DOHH2 (cell line): ENCODE data around the gene VTI1A.

Experiments
- H3F3A ChIP-seq: fragments of 200-600 bp; sonication (generic), shearing (Covaris generic); 2 replicates; pipeline ENCODE4 v1.6.0; 2016; ENCODE audit warnings: antibody characterized with exemption, mild to moderate bottlenecking; ENCODE audit not compliant: control insufficient read depth, insufficient read depth
- H3K27ac ChIP-seq: fragments of 200-600 bp; sonication (generic); 2 replicates; pipeline ENCODE4 v1.5.1; 2014; ENCODE audit warnings: low read depth, mild to moderate bottlenecking, low read length, moderate library complexity
- H3K27me3 ChIP-seq: fragments of 200-600 bp; sonication (generic); 2 replicates; pipeline ENCODE4 v1.6.1; 2014; ENCODE audit warnings: mild to moderate bottlenecking, low read length, mixed read lengths; ENCODE audit not compliant: control insufficient read depth
- H3K36me3 ChIP-seq: fragments of 200-600 bp; sonication (generic); 2 replicates; pipeline ENCODE4 v1.6.1; 2014; ENCODE audit warnings: mild to moderate bottlenecking, low read length, moderate library complexity, mixed read lengths; ENCODE audit not compliant: control insufficient read depth
- H3K4me1 ChIP-seq: fragments of 200-600 bp; sonication (generic); 2 replicates; pipeline ENCODE4 v1.6.1; 2014; ENCODE audit warnings: mild to moderate bottlenecking, low read length, mixed read lengths; ENCODE audit not compliant: control insufficient read depth
- H3K4me2 ChIP-seq: fragments of 200-600 bp; sonication (generic); 2 replicates; pipeline ENCODE4 v1.6.0; 2014; ENCODE audit warnings: mild to moderate bottlenecking, low read length, moderate library complexity
- H3K4me3 ChIP-seq: fragments of 200-600 bp; sonication (generic); 2 replicates; pipeline ENCODE4 v1.5.1; 2014; ENCODE audit warnings: mild to moderate bottlenecking, low read length, mixed read lengths
- H3K79me2 ChIP-seq: fragments of 200-600 bp; sonication (generic); 2 replicates; pipeline ENCODE4 v1.6.1; 2014; ENCODE audit warnings: mild to moderate bottlenecking, low read length, mixed read lengths; ENCODE audit not compliant: control insufficient read depth
- H3K9me2 ChIP-seq: fragments of 200-600 bp; sonication (generic); replicated peaks from 2 replicates; pipeline ENCODE4 v1.6.1; 2014; ENCODE audit warnings: mild to moderate bottlenecking, low read length, mixed read lengths; ENCODE audit not compliant: control insufficient read depth
- H3K9me3 ChIP-seq: fragments of 200-600 bp; sonication (generic); 2 replicates; pipeline ENCODE4 v1.6.1; 2014; ENCODE audit warnings: antibody characterized with exemption, low read length, mixed read lengths; ENCODE audit not compliant: control insufficient read depth, insufficient read depth
- H4K20me1 ChIP-seq: fragments of 200-600 bp; sonication (generic); 2 replicates; pipeline ENCODE4 v1.6.0; 2014; ENCODE audit warnings: low read depth, mild to moderate bottlenecking, antibody characterized with exemption, low read length, moderate library complexity; ENCODE audit not compliant: control insufficient read depth, insufficient read depth
- CTCF ChIP-seq: fragments of 200-600 bp; sonication (generic); IDR thresholded peaks from one replicate; pipeline ENCODE4 v1.5.1; 2014; ENCODE audit warnings: antibody characterized with exemption, mild to moderate bottlenecking, low read depth, low read length; ENCODE audit not compliant: poor library complexity, severe bottlenecking
- EZH2phosphoT487 ChIP-seq: fragments of 200-600 bp; sonication (generic); IDR thresholded peaks from 2 replicates; pipeline ENCODE4 v1.6.1; 2017; ENCODE audit warnings: borderline replicate concordance, mild to moderate bottlenecking, antibody characterized with exemption, low read length, moderate library complexity, mixed read lengths

Gene VTI1A

DNA sequence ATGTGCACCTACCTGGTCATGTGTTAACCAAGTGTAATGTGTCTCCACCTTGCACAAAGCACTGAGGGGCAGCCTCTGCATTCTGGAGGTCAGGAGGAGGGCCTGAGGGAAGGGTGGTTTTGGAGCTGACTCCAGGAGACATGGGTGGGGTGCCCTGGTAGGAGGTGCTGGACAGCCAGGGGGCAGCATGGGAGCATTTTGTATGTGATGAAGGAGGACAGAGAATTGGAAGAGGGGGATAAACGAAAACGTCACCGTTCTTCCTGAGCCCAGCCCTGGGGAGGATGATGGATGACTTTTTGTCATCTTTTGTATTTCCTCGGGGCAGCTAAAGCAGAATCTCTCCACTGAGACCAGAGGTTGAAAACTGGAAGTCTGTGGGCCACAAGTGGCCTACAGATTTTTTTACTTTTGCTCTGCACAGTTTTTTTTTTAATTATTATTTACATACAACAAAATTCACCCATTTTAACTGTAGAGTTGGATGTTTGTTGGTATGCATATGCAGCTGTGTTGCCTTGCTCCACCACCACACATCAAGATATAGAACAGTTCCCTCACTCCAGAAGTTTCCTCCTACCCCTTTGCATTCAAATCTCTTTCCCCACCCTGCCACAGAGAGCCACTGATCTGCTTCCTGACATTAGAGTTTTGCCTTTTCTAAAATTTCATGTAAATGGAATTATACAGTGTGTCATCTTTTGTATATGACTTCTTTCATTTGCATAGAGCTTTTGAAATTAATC is 242.5 kb downstream of the VTI1A start:
- H3K27ac ChIP-seq, result no peak overlapping the region
- H3K4me2 ChIP-seq, result no peak overlapping the region
- no peaks in the 10 kb centered on the region for H3K9me2 ChIP-seq
- no peak overlapping the region for H3K4me3 ChIP-seq
- H4K20me1 ChIP-seq, result no peaks in the 10 kb centered on the region
- H3F3A ChIP-seq, result no peaks in the 10 kb centered on the region
- H3K9me3 ChIP-seq, result no peaks in the 10 kb centered on the region
- TF ChIP-seq EZH2phosphoT487 (no peak), CTCF (no peak)
- H3K79me2 ChIP-seq, result no peaks in the 10 kb centered on the region
- H3K36me3 ChIP-seq, result no peaks in the 10 kb centered on the region
- H3K4me1 ChIP-seq, result no peaks in the 10 kb centered on the region
- no peaks in the 10 kb centered on the region for H3K27me3 ChIP-seq

GRCh38 chr10:112695539-112695938 is 248.5 kb downstream of the VTI1A start:
- Histone ChIP-seq H3K79me2 (no peaks in the 10 kb centered on the region), H3K27ac (no peak overlapping the region), H3K4me2 (no peak overlapping the region), H3K4me1 (no peaks in the 10 kb centered on the region), H3K9me3 (no peaks in the 10 kb centered on the region), H3K36me3 (no peaks in the 10 kb centered on the region), H4K20me1 (no peaks in the 10 kb centered on the region), H3F3A (no peaks in the 10 kb centered on the region), H3K4me3 (no peak overlapping the region), H3K9me2 (no peaks in the 10 kb centered on the region), H3K27me3 (no peaks in the 10 kb centered on the region)
- TF ChIP-seq EZH2phosphoT487 (no peak), CTCF (no peak)

DNA sequence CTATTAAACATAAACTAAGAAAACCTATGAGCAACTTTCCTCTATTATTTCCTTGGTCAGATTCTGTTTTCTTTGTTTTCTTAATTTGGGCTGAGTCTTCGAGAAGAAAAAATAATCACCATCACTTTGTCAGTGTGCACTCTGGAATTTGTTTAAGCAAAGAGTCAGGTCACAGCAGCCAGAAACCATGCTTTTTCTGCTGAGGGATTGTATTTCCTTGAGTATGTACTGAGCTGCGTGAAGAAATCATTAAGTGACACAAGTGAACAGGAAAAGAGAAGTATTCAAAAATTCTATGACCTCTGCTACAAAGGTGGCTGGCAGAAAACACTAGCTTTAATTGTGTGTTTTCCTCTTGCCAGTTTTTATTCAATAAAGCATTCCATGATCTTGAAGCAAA is 249.6 kb downstream of the VTI1A start:
- Histone ChIP-seq H3K27ac (no peak overlapping the region), H3K27me3 (no peaks in the 10 kb centered on the region), H3K9me2 (no peaks in the 10 kb centered on the region), H3F3A (no peaks in the 10 kb centered on the region), H3K9me3 (no peaks in the 10 kb centered on the region), H3K4me2 (no peak overlapping the region), H3K36me3 (no peaks in the 10 kb centered on the region), H4K20me1 (no peaks in the 10 kb centered on the region), H3K4me3 (no peak overlapping the region), H3K79me2 (no peaks in the 10 kb centered on the region), H3K4me1 (no peaks in the 10 kb centered on the region)
- no peak for TF ChIP-seq EZH2phosphoT487
- no peak for TF ChIP-seq CTCF
